Mucosa of descending colon (tissue), 3 donors: ENCODE data around the gene BAK1. TPM values are rescaled to one million over a fixed set of nuclear protein-coding genes. Genes with fewer than 3 reads are reported as not detected.

ENCODE experiments used
- ATAC-seq: fragments of 200-7000 bp; cut with Tn5 transposase; one replicate; pipeline ENCODE4 v1.9.1; 2020; ENCODE audit warnings: mild to moderate bottlenecking, moderate library complexity
- DNase-seq, 3 donors: peaks; one replicate each; pipeline ENCODE4 v3.0.0-alpha.2; 2020
- H3K36me3 ChIP-seq: fragments of 200-600 bp; one replicate; pipeline ENCODE4 v1.8.0; 2021; ENCODE audit warnings: low read depth, mild to moderate bottlenecking
- H3K4me1 ChIP-seq: fragments of 200-600 bp; one replicate; pipeline ENCODE4 v1.8.0; 2021; ENCODE audit warnings: low read depth, mild to moderate bottlenecking
- H3K4me3 ChIP-seq: fragments of 200-600 bp; one replicate; pipeline ENCODE4 v1.8.0; 2021; ENCODE audit warnings: mild to moderate bottlenecking
- H3K9me3 ChIP-seq: fragments of 200-600 bp; one replicate; pipeline ENCODE4 v1.8.0; 2021; ENCODE audit warnings: mild to moderate bottlenecking
- CTCF ChIP-seq: fragments of 200-600 bp; IDR thresholded peaks from one replicate; pipeline ENCODE4 v1.8.0; 2022; ENCODE audit warnings: antibody characterized with exemption, mild to moderate bottlenecking
- intact Hi-C, 2 donors: fragments of 100-400 bp; cut with DNase I in 1 of 2; cut with micrococcal nuclease in 1 of 2; formaldehyde crosslinking; loops; one replicate each; pipeline versions ENCODE4 v1.11.0 to v1.11.1; 2022; cut with DNase I, micrococcal nuclease
- total RNA-seq, 3 donors: library from RNA; stranded (reverse); fragmentation: NEBNext Ultra II Directional in 2 of 3; extraction: Animal tissue kit (Norgen Biotek cat#: 25700) in 2 of 3; gene quantifications; one replicate each; pipeline versions ENCODE4 v1.2.1 to v1.2.4, GENCODE V29; 2021 to 2023
- donor health status: DM: no; HTN: no; CAD: no; lungs with moderate emphysema.
- donor health status: DM: no; HTN: no; CAD: no.
- donor health status: DM: no; HTN: yes; CAD: no.

The BAK1 gene
- total RNA-seq, 3 donors from 2014 or later = 57.1 to 97.9 (median 90.5) TPM

GRCh38 chr6:33589392-33589730 lies 9.3 kb upstream of the BAK1 start:
- intact Hi-C loops = loop anchor here in 1 of 2 donors (10.0 kb wide), 1 partner anchor 115 kb away; no protein-coding TSS in a partner anchor
- no peaks in the 10 kb centered on the region for H3K36me3 ChIP-seq
- H3K4me1 ChIP-seq = peaks cover 29% of the 10 kb centered on the region
- ATAC-seq (peak; percentile 46), DNase-seq (no peak)
- H3K9me3 ChIP-seq = no peaks in the 10 kb centered on the region
- no peak for TF ChIP-seq CTCF
- H3K4me3 ChIP-seq = no peak overlapping the region

GRCh38 chr6:33588894-33589293 lies 8.8 kb upstream of the BAK1 start:
- intact Hi-C loops = loop anchor here in 1 of 2 donors (10.0 kb wide), 1 partner anchor 116 kb away; no protein-coding TSS in a partner anchor
- ATAC-seq (no peak), DNase-seq (no peak)
- H3K4me3 ChIP-seq = no peak overlapping the region
- no peaks in the 10 kb centered on the region for H3K9me3 ChIP-seq
- H3K4me1 ChIP-seq = peaks cover 29% of the 10 kb centered on the region
- no peaks in the 10 kb centered on the region for H3K36me3 ChIP-seq
- TF ChIP-seq CTCF = no peak

- intact Hi-C loops = loop anchor here in 1 of 2 donors (10.0 kb wide), 1 partner anchor 117 kb away; no protein-coding TSS in a partner anchor
- TF ChIP-seq CTCF = no peak
- Histone ChIP-seq H3K4me1 (peaks cover 29% of the 10 kb centered on the region), H3K4me3 (no peak overlapping the region), H3K9me3 (no peaks in the 10 kb centered on the region), H3K36me3 (no peaks in the 10 kb centered on the region)
- ATAC-seq = no peak
- DNase-seq = no peak
Observed at GRCh38 chr6:33587529-33587928, 7.5 kb upstream of the BAK1 start.

GRCh38 chr6:33586108-33586640 lies 6.1 kb upstream of the BAK1 start:
- DNase-seq = no peak
- intact Hi-C loops = loop anchor here in 1 of 2 donors (10.0 kb wide), 1 partner anchor 119 kb away; no protein-coding TSS in a partner anchor
- ATAC-seq = no peak
- H3K4me1 ChIP-seq = peaks cover 29% of the 10 kb centered on the region
- H3K4me3 ChIP-seq = no peak overlapping the region
- TF ChIP-seq CTCF = no peak
- no peaks in the 10 kb centered on the region for H3K36me3 ChIP-seq
- H3K9me3 ChIP-seq = no peaks in the 10 kb centered on the region

GRCh38 chr6:33585403-33586107 lies 5.5 kb upstream of the BAK1 start:
- peaks cover 23% of the 10 kb centered on the region for H3K4me1 ChIP-seq
- no peaks in the 10 kb centered on the region for H3K36me3 ChIP-seq
- H3K4me3 ChIP-seq = no peak overlapping the region
- peak; percentile 99 for TF ChIP-seq CTCF
- DNase-seq = peak; percentile 89 to 92 (median 91)
- peak; percentile 60 for ATAC-seq
- intact Hi-C loops = loop anchor here in 1 of 2 donors (10.0 kb wide), 1 partner anchor 119 kb away; no protein-coding TSS in a partner anchor
- H3K9me3 ChIP-seq = no peaks in the 10 kb centered on the region
